SW480 (cell line): ENCODE measurements around the gene UBALD2.
"Not testable (repeated sequence)": the region's sequence is repeated elsewhere in the genome, so short reads cannot be mapped to it uniquely, and the experiment has no call there.

Experiments used
- DNase-seq: peaks from one replicate; pipeline ENCODE4 v3.0.0-alpha.2; 2016; ENCODE audit warnings: low spot score

UBALD2 gene

DNA sequence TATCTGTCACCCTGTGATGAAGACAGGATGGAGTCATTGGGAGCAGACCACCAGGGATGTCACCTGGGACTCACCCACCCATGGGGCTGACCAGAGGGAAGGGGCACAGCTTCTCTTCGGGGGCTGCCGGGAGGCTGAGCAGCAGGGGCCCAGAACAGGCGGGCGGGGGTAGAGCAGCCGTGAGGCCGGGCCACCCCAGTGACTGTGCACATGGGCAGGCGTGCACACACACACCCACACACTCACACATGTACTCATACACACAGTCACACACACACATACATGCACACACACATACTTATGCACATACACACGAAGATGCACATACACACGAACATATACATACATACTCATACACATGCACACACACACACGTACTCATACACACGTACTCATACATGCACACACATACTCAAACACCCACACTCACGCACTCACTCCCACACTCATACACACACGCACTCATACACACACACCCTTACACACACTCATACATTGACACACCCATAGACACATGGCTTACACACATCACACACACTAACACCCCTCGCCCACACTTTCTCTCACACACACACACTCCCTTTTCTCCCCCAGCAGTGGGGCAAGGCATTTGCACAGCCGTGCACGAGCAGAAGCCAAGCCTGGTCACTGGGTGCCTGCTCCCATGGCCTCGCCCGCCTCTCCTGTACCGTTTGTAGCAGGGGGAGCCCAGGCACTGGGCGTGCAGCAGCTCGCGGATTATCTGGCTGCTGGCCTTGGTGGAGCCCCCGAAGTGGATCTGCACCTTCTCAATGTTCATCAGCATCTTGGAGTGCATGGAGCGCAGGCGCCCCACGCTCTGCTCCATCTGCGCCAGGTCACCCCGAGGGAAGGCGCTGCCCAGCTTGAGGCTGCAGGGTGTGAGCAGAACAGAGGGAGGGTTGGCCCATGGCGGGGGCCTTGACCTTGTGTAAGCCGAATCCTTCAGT is 12.4 kb downstream of the UBALD2 start:
- no peak for DNase-seq

GRCh38 chr17:76278268-76278908 is 13.2 kb downstream of the UBALD2 start:
- DNase-seq, result no peak

DNA sequence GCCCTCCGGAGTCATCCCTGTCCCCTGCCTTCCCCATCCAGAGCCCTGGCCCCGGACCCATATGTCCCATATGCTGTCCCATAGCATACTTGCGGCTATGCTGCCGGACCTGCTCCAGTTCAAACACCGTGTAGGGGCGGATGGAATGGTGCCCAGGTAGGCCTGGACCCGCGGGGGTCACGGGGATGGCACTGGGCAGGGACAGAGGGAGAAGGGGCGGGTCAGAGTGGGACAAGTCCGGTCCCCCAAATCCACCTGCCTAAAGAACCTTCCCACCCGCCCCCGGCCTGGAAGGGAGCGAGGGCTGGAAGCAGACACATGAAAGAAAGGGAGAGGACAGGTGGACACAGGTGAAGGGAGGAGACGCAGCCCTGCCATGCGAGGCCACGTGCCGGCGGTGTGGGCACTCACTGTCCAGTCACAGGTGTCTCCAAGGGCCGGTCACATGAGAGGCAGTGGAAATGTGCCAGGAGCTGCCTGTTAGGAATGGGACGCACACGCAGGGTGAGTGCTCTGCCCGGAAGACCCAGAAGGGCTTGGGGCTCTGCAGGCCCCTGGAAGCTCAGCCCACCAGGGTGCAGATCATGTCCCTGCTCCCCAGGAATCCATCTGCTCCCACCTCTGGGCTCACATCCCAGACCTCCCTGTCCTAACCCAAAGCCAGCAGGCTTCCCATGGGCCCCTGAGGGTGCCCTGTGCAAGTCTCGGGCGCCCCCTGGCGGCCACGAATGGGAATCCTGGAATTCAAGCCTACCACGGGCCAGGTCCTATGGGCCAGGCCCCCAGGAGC is 14.0 kb downstream of the UBALD2 start:
- peak; percentile 58 for DNase-seq

- no peak for DNase-seq
Observed at GRCh38 chr17:76279742-76280287, 14.7 kb downstream of the UBALD2 start.

DNA sequence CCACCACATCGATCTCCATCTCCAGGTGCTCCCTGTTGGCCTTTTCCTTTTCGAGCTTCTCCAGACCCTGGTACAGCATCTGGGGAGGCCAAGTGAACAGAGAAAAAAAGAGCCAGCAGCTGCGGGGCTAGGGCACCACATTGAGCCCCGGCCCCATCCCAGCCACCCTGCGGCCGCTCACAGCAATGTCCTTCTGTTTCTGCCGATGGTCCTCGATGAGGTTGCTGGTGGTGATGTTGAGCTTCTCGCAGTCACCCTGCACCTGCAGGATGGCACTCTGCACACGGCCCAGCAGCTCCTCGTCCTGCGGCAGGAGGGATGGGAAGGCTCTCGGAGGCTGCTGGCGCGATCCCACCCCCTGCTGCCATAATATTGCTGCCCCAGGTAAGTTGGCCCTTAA is 15.5 kb downstream of the UBALD2 start:
- DNase-seq, result no peak

- no peak for DNase-seq
Observed at GRCh38 chr17:76281573-76282371, 16.6 kb downstream of the UBALD2 start.

- no peak for DNase-seq
Observed at GRCh38 chr17:76292567-76292966, 27.4 kb downstream of the UBALD2 start.

GRCh38 chr17:76293106-76293505 is 28.0 kb downstream of the UBALD2 start:
- no peak for DNase-seq

DNA sequence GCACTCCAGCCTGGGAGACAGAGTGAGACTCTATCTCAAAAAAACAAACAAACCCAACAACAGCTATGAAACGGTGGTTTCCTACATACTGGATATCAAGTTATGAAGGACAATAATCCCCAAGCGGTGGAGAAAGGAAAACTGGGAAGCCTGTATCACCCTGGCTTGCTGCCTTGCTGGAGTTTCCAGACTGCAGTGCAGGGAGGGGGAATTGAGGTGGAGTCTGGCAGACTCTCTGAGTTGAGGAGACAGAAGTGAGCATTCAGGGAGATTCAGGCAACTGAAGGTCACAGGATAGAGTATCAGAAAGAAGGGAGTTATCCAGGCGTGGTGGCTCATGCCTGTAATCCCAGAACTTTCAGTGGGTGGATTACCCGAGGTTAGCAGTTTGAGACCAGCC is 31.0 kb downstream of the UBALD2 start:
- no peak for DNase-seq

DNA sequence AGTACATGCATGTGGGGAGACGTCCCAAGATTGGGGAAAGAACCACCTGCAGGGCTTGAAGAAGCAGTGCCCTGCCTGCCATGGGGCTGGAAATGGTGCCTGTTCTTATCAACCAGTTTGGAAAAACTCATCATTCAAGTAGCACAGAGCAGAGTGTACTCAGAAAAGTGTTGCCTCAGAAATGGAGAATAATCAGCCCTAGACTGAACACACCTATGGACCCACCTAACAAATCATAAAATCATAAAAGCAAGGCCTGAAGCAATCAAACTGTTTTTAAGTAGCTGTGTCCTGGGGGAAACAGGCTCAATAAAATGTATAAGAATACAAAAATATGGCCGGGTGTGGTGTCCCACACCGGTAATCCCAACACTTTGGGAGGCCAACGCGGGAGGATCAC is 31.7 kb downstream of the UBALD2 start:
- DNase-seq, result no peak

DNA sequence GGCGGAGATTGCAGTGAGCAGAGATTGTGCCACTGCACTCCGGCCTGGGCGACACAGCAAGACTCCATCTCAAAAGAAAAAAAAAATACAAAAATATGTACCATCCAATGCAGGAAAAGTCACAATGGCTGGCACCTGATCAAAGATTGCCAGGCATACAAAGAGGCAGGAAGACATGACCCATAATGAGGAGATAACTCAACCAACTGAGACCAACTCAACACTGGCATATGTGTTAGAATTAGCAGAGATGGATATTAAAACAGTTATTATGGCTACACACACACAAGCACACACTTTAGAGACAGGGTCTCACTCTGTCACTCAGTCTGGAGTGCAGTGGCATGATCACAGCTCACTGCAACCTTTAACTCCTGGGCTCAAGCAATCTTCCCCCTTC is 32.3 kb downstream of the UBALD2 start:
- no peak for DNase-seq

DNA sequence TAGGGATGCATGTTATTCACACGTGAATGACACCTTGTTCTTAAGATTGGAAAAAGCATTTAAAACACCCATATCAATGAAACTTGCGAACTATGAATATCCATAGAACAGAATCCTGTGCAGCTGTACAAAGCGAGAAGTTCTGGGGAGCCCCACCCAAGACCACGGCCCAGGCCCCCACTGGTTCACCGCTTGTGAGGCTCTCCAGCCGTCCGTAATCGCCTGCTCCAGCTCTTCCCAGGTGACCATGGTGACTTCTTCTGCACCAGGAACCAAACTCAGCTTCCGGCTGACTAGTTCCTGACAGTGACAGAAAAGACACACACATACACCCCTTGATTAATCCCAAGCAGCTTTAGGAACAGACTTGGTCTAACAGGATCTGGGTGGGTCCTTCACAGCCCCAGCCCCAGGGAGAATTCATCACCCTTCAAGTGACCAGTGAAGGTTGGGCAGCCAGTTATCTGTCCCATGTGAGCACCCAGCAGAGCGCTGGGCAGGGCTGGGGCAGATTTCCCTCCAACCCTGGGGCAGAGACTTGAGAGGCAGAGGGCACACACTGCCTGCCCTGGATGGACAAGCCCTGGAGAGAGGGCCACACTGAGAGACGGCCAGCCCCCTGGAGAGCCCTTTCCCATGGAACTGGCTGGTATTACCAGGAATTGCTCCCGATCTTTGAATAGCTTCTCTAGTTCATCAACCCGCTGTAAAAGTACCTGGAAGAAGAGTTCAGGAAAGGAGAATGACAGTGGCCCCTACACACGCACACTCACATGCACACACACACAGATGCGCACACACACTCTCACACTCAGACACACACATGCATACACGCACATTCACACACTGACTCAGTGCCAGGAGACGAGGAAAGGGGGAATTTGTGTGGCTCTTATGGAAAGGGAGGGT is 39.3 kb downstream of the UBALD2 start:
- DNase-seq, result no peak

DNA sequence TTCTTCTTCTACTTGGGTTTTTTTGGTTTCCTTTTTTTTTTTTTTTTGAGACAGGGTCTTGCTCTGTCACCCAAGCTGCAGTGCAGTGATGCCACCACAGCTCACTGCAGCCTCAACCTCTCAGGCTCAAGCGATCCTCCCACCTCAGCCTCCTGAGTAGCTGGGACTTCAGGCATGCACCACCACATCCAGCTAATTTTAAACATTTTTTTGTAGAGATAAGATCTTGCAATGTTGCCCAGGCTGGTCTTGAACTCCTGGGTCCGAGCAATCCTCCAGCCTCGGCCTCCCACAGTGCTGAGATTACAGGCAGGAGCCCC is 39.9 kb downstream of the UBALD2 start:
- DNase-seq, result not testable (repeated sequence)

GRCh38 chr17:76307299-76307965 is 42.3 kb downstream of the UBALD2 start:
- DNase-seq, result no peak

DNA sequence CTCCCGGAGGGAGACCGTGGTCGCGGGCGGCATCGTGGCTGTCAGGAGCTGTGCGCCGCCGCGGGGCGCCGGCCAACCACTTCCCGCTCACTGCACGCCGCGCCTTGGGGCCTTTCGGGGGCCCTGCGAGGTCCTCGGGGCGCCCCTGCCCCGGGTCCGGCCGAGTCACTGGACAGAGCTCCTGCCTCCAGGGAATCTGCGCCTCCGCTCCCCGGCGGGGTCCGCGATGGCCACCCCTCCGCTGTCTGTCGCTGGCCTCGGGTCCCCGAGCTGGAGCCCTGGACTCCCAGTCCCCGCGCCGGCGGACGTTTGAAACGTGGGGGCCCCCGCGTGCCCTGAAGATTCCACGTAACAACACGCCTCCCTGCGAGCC is 42.8 kb downstream of the UBALD2 start, which contains the start of gene QRICH2:
QRICH2 (minus strand) TSS at position 311 of the 373 bp plus-strand sequence; CDS start at position 33, 278 bp downstream.
- no peak for DNase-seq

DNA sequence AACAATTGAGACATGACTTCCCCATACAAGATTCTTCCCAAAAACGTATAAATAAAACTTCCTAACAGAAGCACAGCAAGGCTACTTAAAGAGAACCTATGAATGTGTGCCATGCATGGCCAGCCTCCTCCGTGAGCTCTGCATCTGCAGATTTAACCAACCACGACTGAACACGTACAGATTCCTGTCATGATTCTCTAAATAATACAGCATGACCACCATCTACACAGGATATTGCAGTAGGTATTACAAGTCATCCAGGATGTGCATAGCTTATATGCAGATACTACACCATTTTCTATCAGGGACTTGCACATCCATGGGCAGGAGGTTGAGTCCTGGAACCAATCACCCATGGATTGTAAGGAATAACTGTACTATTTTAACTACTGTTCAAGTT is 44.3 kb downstream of the UBALD2 start:
- no peak for DNase-seq

GRCh38 chr17:76312735-76313134 is 47.6 kb downstream of the UBALD2 start:
- no peak for DNase-seq

- DNase-seq, result no peak
Observed at GRCh38 chr17:76314392-76315227, 49.5 kb downstream of the UBALD2 start.

GRCh38 chr17:76317535-76317934 is 52.4 kb downstream of the UBALD2 start:
- no peak for DNase-seq
